SK-N-SH treated with all-trans-retinoic acid at 6 μM for 48 hours (cell line): ENCODE results near the gene SIRT6.

Experiments used
- ATAC-seq: fragments of 200-7000 bp; cut with Tn5 transposase; 3 replicates; pipeline ENCODE4 v1.9.1; 2020; ENCODE audit warnings: mild to moderate bottlenecking, moderate library complexity
- ARNTL ChIP-seq: fragments of 450-650 bp; formaldehyde crosslinking; IDR thresholded peaks from 2 replicates; pipeline ENCODE4 v1.5.0; 2020; ENCODE audit warnings: low read depth, mild to moderate bottlenecking, moderate library complexity, borderline replicate concordance
- BACH2 ChIP-seq: fragments of 250-450 bp; sonication (Bioruptor Pico); IDR thresholded peaks from 2 replicates; pipeline ENCODE4 v1.9.0; 2021; ENCODE audit warnings: mild to moderate bottlenecking, borderline replicate concordance
- CREB5 ChIP-seq: fragments of 250-450 bp; sonication (Bioruptor Pico); IDR thresholded peaks from 2 replicates; pipeline ENCODE4 v1.5.1; 2020; ENCODE audit warnings: low read depth, mild to moderate bottlenecking, moderate library complexity
- CSDC2 ChIP-seq: fragments of 250-450 bp; sonication (Bioruptor Pico); IDR thresholded peaks from 2 replicates; pipeline ENCODE4 v1.5.0; 2020; ENCODE audit warnings: mild to moderate bottlenecking, moderate library complexity
- ESRRG ChIP-seq: fragments of 250-450 bp; sonication (Bioruptor Pico); IDR thresholded peaks from 2 replicates; pipeline ENCODE4 v1.6.1; 2021; ENCODE audit warnings: mild to moderate bottlenecking
- GLIS3 ChIP-seq: fragments of 250-450 bp; sonication (Bioruptor Pico); IDR thresholded peaks from 2 replicates; pipeline ENCODE4 v1.5.0; 2020; ENCODE audit warnings: mild to moderate bottlenecking, moderate library complexity
- ISL1 ChIP-seq: fragments of 250-450 bp; sonication (Bioruptor Pico); IDR thresholded peaks from 2 replicates; pipeline ENCODE4 v2.1.2; 2022; ENCODE audit warnings: mild to moderate bottlenecking, moderate library complexity
- OSR1 ChIP-seq: fragments of 250-450 bp; sonication (Bioruptor Pico); IDR thresholded peaks from 2 replicates; pipeline ENCODE4 v1.8.0; 2022; ENCODE audit warnings: moderate library complexity, mild to moderate bottlenecking, inconsistent platforms
- PATZ1 ChIP-seq: fragments of 250-450 bp; sonication (Bioruptor Pico); IDR thresholded peaks from 2 replicates; pipeline ENCODE4 v1.8.0; 2020; ENCODE audit warnings: mild to moderate bottlenecking, moderate library complexity, borderline replicate concordance
- POU6F1 ChIP-seq: fragments of 250-450 bp; sonication (Bioruptor Pico); IDR thresholded peaks from 2 replicates; pipeline ENCODE4 v1.8.0; 2021; ENCODE audit warnings: low read depth, mild to moderate bottlenecking, moderate library complexity, borderline replicate concordance
- RARB ChIP-seq: fragments of 250-450 bp; sonication (Bioruptor Pico); IDR thresholded peaks from 2 replicates; pipeline ENCODE4 v1.8.0; 2021; ENCODE audit warnings: mild to moderate bottlenecking, moderate library complexity
- SNAI2 ChIP-seq: fragments of 250-450 bp; sonication (Bioruptor Pico); IDR thresholded peaks from 2 replicates; pipeline ENCODE4 v1.5.0; 2020; ENCODE audit warnings: mild to moderate bottlenecking, moderate library complexity
- TSHZ2 ChIP-seq: fragments of 250-450 bp; sonication (Bioruptor Pico); IDR thresholded peaks from 2 replicates; pipeline ENCODE4 v1.5.0; 2020; ENCODE audit warnings: mild to moderate bottlenecking, moderate library complexity
- ZC3H10 ChIP-seq: fragments of 250-450 bp; sonication (Bioruptor Pico); IDR thresholded peaks from 2 replicates; pipeline ENCODE4 v1.5.1; 2021; ENCODE audit warnings: mild to moderate bottlenecking, moderate library complexity
- ZFP3 ChIP-seq: fragments of 250-450 bp; sonication (Bioruptor Pico); IDR thresholded peaks from 2 replicates; pipeline ENCODE4 v1.5.0; 2020; ENCODE audit warnings: mild to moderate bottlenecking, moderate library complexity
- ZFP30 ChIP-seq: fragments of 450-650 bp; formaldehyde crosslinking; IDR thresholded peaks from 2 replicates; pipeline ENCODE4 v1.5.0; 2022; ENCODE audit warnings: mild to moderate bottlenecking, moderate library complexity
- ZNF565 ChIP-seq: fragments of 450-650 bp; formaldehyde crosslinking; conservative IDR thresholded peaks from 2 replicates; pipeline ENCODE4 v1.5.0; 2020; ENCODE audit warnings: low read depth, mild to moderate bottlenecking, moderate library complexity
- ZNF70 ChIP-seq: fragments of 450-650 bp; formaldehyde crosslinking; IDR thresholded peaks from 2 replicates; pipeline ENCODE4 v1.5.0; 2020; ENCODE audit warnings: mild to moderate bottlenecking, moderate library complexity
- ZNF8 ChIP-seq: fragments of 450-650 bp; formaldehyde crosslinking; IDR thresholded peaks from 2 replicates; pipeline ENCODE4 v1.5.0; 2020; ENCODE audit warnings: mild to moderate bottlenecking, moderate library complexity

SIRT6 gene

GRCh38 chr19:4177146-4177545, 5.2 kb downstream of the SIRT6 start:
- no peak for TF ChIP-seq SNAI2 (CRISPR knock-in tag)
- TF ChIP-seq POU6F1 (CRISPR knock-in tag): no peak
- TF ChIP-seq ZNF70 (CRISPR knock-in tag): no peak
- TF ChIP-seq ZFP30 (CRISPR knock-in tag): no peak
- TF ChIP-seq ZNF8: no peak
- no peak for TF ChIP-seq ISL1 (CRISPR knock-in tag)
- TF ChIP-seq RARB (CRISPR knock-in tag): no peak
- TF ChIP-seq ZNF565 (CRISPR knock-in tag): no peak
- no peak for TF ChIP-seq ZFP3 (CRISPR knock-in tag)
- no peak for TF ChIP-seq ZC3H10 (CRISPR knock-in tag)
- no peak for TF ChIP-seq TSHZ2 (CRISPR knock-in tag)
- no peak for TF ChIP-seq BACH2 (CRISPR knock-in tag)
- ATAC-seq: no peak

- no peak for TF ChIP-seq PATZ1 (CRISPR knock-in tag)
- TF ChIP-seq ZNF565 (CRISPR knock-in tag): no peak
- TF ChIP-seq SNAI2 (CRISPR knock-in tag): no peak
- TF ChIP-seq ARNTL (CRISPR knock-in tag): no peak
- TF ChIP-seq ZNF70 (CRISPR knock-in tag): no peak
- TF ChIP-seq OSR1: no peak
- TF ChIP-seq BACH2 (CRISPR knock-in tag): no peak
- no peak for TF ChIP-seq ZNF8
- no peak for TF ChIP-seq RARB (CRISPR knock-in tag)
- TF ChIP-seq GLIS3 (CRISPR knock-in tag): no peak
- no peak for TF ChIP-seq POU6F1 (CRISPR knock-in tag)
- no peak for TF ChIP-seq CREB5 (CRISPR knock-in tag)
- no peak for TF ChIP-seq ISL1 (CRISPR knock-in tag)
- TF ChIP-seq ESRRG (CRISPR knock-in tag): no peak
- TF ChIP-seq CSDC2 (CRISPR knock-in tag): no peak
- TF ChIP-seq ZFP30 (CRISPR knock-in tag): no peak
- no peak for TF ChIP-seq TSHZ2 (CRISPR knock-in tag)
- ATAC-seq: no peak
Observed at GRCh38 chr19:4175669-4175931, 6.8 kb downstream of the SIRT6 start.
